HG03521 (cell line): Measurements from ENCODE around the gene ERBB2.
"Not testable (repeated sequence)": the region's sequence is repeated elsewhere in the genome, so short reads cannot be mapped to it uniquely, and the experiment has no call there.

ENCODE experiments used
- ATAC-seq: cut with Tn5 transposase; IDR thresholded peaks from one replicate; pipeline ENCODE4 v1.9.1; 2021; ENCODE audit warnings: mild to moderate bottlenecking, moderate library complexity; ENCODE audit not compliant: unreplicated experiment

Gene ERBB2

GRCh38 chr17:39677542-39678339 lies 22.1 kb upstream of the ERBB2 start:
- no peak for ATAC-seq

DNA sequence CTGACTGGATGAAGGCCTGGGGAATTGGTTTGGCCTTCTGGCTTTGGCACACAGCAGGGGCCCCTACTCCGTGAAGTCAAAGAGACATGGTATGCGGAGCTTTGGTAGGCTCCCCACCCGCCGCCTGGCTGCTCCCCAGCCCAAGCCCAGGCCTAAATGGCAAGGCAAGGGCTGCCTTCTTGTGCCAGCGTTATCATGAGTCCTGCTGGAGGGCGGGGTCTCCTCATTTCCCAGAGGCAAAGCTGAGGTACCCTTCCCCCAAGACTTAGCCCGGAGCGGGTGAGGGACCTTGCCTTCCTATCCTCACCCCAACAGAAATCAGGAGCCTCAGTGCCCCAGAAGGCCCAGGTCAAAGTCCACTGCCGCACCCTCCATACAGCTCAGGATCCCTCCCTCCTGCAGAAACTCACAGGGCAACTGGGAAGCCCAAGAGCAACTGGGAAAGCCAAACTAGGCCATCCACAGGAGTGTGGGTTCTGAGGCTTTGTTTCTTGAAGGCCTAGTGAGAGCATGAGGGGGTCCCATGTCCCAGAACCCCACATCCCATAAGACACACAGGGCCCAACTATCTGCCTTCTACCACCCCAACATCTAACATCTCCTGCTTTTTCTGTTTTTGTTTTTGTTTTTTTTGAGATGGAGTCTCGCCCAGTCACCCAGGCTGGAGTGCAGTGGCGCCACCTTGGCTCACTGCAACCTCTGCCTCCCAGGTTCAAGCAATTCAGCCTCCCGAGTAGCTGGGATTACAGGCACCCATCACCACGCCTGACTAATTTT lies 21.3 kb upstream of the ERBB2 start:
- ATAC-seq, result no peak

DNA sequence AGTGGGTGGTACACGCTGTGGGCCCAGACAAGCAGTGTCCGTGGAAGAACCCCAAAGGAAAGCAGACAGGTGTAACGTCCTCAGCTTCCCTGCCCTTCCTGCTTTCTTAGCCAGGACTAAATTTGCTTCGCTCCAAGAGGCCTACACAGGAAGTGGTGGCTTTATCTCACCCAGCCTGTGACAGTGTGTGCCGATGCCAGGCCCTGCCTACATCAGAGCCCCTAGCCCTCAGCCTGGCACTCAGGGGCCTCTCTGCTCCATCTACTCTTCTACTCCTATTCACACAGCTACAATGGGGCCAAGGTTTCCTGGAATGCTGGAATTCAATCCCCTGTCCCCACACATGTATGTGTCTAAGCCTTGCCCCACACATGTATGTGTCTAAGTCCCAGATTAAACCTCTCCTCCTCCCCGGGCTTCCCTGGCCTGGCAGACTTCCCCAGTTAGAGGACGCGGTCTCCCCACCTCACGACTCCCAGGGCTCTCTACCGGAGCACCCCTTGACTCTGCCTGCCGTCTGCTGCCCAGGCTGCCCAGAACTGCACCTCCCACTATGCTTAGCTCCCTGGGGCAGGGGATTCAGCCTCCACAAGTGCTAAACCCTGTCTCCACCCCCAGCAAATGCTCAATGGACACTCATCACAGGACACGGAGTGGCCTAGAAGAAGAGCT lies 20.2 kb upstream of the ERBB2 start:
- no peak for ATAC-seq

DNA sequence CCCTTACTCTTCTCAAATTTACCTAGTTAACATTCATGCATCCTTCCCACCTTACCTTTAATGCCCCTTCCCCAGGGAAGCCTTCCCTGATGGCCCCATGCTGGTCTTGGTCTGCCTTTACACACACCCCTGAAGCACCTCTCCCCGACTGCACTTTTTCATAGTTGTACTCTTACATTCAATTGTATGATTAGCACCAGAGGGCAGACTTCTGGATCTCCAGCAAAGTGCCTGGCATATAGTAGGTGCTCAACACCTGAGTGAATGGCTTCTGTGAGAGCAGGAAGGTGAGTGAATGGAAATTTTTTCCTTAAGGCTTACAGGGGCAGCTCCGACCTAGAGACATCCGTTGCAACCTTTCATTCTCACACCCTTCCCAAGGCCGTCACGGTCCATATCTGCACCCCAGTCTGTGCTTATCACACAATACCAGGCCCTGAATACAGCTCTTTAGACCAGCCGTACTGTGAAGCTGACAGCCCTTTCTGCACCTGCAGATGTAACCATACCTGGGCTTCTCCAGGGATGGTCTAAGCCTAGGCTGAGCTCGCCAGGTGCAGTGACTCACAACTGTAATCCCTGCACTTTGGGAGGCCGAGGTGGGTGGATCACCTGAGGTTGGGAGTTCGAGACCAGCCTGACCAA lies 16.4 kb upstream of the ERBB2 start:
- ATAC-seq, result no peak

GRCh38 chr17:39684369-39685192 lies 15.3 kb upstream of the ERBB2 start:
- ATAC-seq, result no peak

DNA sequence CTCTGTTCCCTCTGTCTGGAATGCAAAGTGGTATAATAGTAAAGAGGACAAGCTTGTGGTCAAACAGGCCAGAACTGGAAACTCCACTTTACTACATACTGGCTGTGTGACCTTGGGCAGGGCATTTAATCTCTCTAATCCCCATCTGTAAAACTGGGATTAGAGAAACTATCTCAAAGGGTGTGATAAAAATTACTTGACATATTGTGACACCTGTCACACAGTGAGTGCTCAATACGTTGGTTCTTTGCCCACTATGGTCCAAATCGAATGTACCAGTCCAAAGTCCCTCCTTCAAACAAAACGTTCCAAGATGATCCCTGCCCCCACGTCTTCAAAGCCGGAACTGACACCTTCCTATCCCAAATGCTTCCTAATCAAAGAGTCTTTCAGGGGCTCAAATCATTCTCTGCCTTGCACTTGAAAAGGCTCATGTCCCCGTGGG lies 12.7 kb upstream of the ERBB2 start:
- ATAC-seq, result no peak

- peak; percentile 86 for ATAC-seq
Measured at GRCh38 chr17:39687546-39688474, 12.1 kb upstream of the ERBB2 start, which contains the start of gene PGAP3. Gene PGAP3, minus strand, starts transcription at chr17:39688057. Its CDS starts 43 bp downstream, at chr17:39688014.

DNA sequence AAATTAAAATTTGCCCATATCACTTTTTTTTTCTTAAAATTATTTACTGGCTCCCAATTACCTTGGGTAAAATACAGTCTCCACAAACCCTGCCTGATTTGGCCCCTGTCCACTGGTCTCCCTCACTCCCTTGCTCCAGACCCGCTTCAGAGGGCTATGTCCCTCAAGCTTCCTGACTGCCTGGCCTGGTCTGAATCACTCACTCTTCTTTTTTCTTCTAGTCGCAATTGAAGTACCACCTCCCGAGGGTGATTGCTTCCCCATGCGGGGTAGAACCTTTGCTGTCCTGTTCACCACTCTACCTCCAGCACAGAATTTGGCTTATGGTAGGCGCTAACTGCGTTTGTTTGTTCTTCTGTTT lies 11.4 kb upstream of the ERBB2 start:
- no peak for ATAC-seq

- no peak for ATAC-seq
Measured at GRCh38 chr17:39688945-39689344, 10.9 kb upstream of the ERBB2 start.

GRCh38 chr17:39694593-39694992 lies 5.3 kb upstream of the ERBB2 start:
- ATAC-seq, result no peak

- no peak for ATAC-seq
Measured at GRCh38 chr17:39695089-39695474, 4.8 kb upstream of the ERBB2 start.

DNA sequence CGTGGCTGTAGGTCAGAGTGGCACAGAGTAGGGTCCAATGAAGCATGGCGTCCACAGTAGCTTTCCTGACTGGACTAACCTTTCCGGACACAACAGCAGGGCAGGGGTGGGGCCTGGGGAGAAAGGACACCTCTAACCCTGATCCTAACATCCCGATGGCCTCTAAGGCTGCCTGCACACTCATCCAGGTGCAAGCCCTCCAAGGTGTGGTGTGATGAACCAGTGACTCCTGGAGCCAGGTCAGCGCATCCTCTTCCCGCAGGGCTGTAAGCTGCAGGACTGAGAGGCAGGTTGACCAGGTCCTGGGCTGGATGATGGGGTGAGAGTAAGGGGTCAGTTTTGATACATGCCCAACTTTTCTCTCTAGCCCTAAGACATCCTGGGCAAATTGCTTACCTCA lies 3.1 kb upstream of the ERBB2 start:
- no peak for ATAC-seq

- ATAC-seq, result no peak
Measured at GRCh38 chr17:39697961-39698360, 1.9 kb upstream of the ERBB2 start.

- ATAC-seq, result not testable (repeated sequence)
Measured at GRCh38 chr17:39699157-39699817, 577 bp upstream of the ERBB2 start.

DNA sequence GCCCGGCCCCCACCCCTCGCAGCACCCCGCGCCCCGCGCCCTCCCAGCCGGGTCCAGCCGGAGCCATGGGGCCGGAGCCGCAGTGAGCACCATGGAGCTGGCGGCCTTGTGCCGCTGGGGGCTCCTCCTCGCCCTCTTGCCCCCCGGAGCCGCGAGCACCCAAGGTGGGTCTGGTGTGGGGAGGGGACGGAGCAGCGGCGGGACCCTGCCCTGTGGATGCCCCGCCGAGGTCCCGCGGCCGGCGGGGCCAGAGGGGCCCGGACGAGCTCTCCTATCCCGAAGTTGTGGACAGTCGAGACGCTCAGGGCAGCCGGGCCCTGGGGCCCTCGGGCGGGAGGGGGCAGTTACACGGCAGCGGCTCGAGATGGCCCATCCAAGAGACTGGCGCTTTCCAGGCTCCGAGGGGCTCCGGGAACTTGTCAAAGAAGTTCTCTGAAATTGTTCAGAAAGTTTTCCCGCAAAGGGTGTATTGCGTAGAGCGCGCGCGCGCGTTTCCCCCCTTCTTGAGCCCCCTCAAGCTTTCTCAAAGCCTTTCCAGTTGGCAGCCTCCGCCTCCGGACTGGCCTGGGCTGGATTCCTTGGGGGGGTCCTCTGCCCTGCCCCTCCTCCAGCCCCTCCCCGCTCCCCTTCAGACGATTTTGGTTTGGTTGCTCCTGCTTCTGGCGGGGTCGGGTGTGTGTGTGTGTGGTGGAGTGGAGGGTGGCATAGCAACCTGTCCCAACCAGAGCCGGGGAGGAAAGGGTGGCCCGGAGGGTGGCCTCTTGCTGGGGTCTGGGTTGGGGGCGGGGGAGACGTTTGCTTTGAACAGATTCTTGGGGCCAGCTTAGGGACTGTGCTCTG lies 504 bp downstream of the ERBB2 start:
- no peak for ATAC-seq

DNA sequence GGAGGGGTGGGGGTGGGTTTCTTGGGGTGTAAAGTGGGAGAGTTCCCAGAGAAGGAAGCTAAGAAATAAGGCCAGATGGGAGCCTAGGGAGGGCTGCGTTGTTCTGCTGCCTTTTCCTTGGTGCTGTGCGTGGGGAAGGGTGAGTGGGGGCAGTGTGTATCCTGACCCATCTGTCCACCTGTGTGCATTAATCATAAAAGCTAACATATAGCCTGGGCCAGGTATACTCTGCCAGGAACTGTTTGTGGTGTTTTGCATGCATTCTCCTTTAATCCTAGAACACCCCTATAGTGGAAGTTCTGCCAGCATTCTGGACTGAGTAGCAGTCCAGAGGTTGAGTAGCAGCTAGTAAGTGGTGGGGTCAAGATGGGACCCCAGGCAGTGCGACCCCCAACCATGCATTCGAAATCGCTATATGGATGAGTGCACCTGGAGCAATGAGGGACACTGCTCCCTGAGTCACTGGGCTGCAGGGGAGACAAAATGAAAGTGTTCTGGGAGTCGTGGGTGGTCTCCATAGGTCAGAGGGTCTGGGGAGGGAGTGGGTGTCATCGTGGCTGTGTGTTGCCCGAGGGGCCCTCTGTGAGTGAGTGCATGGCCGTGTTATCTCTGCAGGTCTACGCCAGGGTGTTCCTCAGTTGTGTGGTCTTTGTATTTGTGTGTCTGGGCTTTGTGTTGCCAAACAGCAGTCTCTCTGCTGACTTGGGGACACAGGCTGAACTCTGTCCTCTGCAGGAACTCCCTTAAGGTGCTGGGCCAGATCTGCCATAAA lies 1.3 kb downstream of the ERBB2 start:
- ATAC-seq, result no peak

GRCh38 chr17:39701784-39702422 lies 2.0 kb downstream of the ERBB2 start:
- no peak for ATAC-seq
